Colonic mucosa (tissue), 4 donors: ENCODE measurements around the gene CMSS1. TPM values are rescaled to one million over a fixed set of nuclear protein-coding genes. Genes with fewer than 3 reads are reported as not detected.

ENCODE experiments used
- DNase-seq: peaks from one replicate; pipeline ENCODE4 v3.0.0-alpha.2; 2020
- H3K27ac ChIP-seq: fragments of 200-600 bp; one replicate; pipeline ENCODE4 v1.8.0; 2021
- H3K27me3 ChIP-seq: fragments of 200-600 bp; one replicate; pipeline ENCODE4 v1.8.0; 2021
- H3K36me3 ChIP-seq: fragments of 200-600 bp; one replicate; pipeline ENCODE4 v1.8.0; 2021
- H3K4me1 ChIP-seq: fragments of 200-600 bp; one replicate; pipeline ENCODE4 v1.8.0; 2021; ENCODE audit warnings: mild to moderate bottlenecking
- H3K4me3 ChIP-seq: fragments of 200-600 bp; one replicate; pipeline ENCODE4 v1.8.0; 2021
- H3K9ac ChIP-seq, 2 donors: one replicate each; pipeline ENCODE4 v1.7.0; 2013; ENCODE audit warnings: control low read depth in 2 of 2, low read depth in 2 of 2, low read length in 2 of 2
- H3K9me3 ChIP-seq: fragments of 200-600 bp; one replicate; pipeline ENCODE4 v1.8.0; 2021
- CTCF ChIP-seq: fragments of 200-600 bp; IDR thresholded peaks from one replicate; pipeline ENCODE4 v1.8.0; 2022; ENCODE audit warnings: antibody characterized with exemption, mild to moderate bottlenecking
- intact Hi-C: fragments of 100-400 bp; cut with DNase I; formaldehyde crosslinking; loops from one replicate; pipeline ENCODE4 v1.14.1; 2022
- total RNA-seq, 2 donors: library from RNA; stranded (reverse); fragmentation: NEBNext Ultra II Directional in 1 of 2; extraction: Animal tissue kit (Norgen Biotek cat#: 25700) in 1 of 2; gene quantifications; one replicate each; pipeline ENCODE4 v1.2.1, GENCODE V29; 2021
- donor health status: healthy.
- donor health status: DM: no; HTN: no; CAD: no.
- donor health status: DM: no; HTN: no; CAD: no.

The CMSS1 gene
- total RNA-seq, 2 donors from 2014 or later: 10.7 to 24.7 TPM

DNA sequence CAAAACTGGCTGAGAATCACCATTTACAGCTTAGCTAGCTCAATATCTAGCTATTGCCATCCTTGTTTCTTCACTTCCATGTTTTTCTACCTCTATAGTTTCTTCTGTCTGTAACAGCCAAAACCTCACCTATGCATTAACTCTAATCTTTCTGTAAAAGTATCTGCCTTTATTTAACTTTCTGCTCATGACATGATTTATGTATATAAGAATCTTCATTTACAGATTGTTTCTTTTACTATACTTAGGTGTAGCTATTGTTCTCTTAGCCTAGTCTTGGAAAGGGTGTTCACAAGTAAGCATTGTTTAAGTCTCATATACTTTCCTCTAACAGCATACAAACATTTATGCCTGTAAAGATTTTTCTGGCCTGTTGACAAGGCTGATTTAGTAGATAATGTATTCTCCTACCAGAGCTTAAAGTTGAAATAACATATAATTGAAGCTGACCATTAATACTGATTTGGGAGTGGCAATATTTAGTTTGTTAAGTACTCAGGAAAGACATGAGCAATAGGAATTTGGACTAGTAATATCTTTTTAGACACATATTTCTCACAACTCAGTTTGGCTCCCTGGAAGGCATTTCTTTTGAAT, 287.3 kb downstream of the CMSS1 start:
- H3K9ac ChIP-seq: no peak overlapping the region
- no peak overlapping the region for H3K4me3 ChIP-seq
- no peak overlapping the region for H3K27ac ChIP-seq
- no peak for DNase-seq
- H3K4me1 ChIP-seq: no peaks in the 10 kb centered on the region
- no peaks in the 10 kb centered on the region for H3K9me3 ChIP-seq
- intact Hi-C loops: no loop called here
- H3K36me3 ChIP-seq: no peaks in the 10 kb centered on the region
- no peaks in the 10 kb centered on the region for H3K27me3 ChIP-seq
- TF ChIP-seq CTCF: no peak

DNA sequence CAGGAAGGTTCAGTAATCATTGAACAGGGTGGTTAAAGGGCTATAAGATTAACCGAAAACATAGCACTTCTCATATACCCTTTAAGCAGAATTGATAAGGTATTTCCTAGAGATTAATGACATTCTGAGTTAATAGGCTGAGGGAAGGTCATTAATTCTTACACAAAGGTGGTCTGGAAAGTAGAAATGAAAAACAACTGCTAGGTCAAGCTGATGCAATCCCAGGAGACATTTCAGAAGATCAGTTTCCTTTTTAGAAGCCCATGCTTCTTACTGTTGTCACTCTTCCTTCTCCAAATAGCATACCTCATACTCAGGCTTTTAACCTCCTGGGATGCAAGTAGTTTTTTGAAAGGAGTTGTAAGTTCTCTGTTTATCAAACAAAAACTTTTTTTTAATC, 287.8 kb downstream of the CMSS1 start:
- no peaks in the 10 kb centered on the region for H3K27me3 ChIP-seq
- no peaks in the 10 kb centered on the region for H3K36me3 ChIP-seq
- no peak overlapping the region for H3K4me3 ChIP-seq
- H3K27ac ChIP-seq: no peak overlapping the region
- no peaks in the 10 kb centered on the region for H3K9me3 ChIP-seq
- no peaks in the 10 kb centered on the region for H3K4me1 ChIP-seq
- TF ChIP-seq CTCF: no peak
- H3K9ac ChIP-seq: no peak overlapping the region
- intact Hi-C loops: no loop called here
- DNase-seq: no peak

DNA sequence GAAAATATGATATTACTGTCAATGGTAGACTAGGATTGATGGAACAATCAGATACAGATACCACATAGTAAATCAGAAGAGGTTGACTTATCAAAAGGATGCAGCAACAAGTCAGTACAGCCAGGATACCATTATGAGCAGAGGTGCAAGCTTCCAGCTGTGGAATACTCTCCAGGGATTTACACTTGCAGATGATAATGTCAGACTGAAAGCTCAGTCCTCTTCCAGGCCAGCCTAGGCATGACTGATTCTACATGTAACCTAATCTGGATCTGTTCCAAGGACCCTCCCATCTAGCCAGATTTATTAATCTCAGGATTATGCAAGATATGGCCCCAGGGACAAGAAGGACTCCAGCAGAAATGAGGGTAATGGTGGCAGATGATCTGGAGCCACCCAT, 288.4 kb downstream of the CMSS1 start:
- H3K27me3 ChIP-seq: no peaks in the 10 kb centered on the region
- intact Hi-C loops: no loop called here
- no peaks in the 10 kb centered on the region for H3K4me1 ChIP-seq
- no peak overlapping the region for H3K27ac ChIP-seq
- TF ChIP-seq CTCF: no peak
- no peaks in the 10 kb centered on the region for H3K36me3 ChIP-seq
- H3K9me3 ChIP-seq: no peaks in the 10 kb centered on the region
- no peak overlapping the region for H3K9ac ChIP-seq
- no peak overlapping the region for H3K4me3 ChIP-seq
- no peak for DNase-seq

DNA sequence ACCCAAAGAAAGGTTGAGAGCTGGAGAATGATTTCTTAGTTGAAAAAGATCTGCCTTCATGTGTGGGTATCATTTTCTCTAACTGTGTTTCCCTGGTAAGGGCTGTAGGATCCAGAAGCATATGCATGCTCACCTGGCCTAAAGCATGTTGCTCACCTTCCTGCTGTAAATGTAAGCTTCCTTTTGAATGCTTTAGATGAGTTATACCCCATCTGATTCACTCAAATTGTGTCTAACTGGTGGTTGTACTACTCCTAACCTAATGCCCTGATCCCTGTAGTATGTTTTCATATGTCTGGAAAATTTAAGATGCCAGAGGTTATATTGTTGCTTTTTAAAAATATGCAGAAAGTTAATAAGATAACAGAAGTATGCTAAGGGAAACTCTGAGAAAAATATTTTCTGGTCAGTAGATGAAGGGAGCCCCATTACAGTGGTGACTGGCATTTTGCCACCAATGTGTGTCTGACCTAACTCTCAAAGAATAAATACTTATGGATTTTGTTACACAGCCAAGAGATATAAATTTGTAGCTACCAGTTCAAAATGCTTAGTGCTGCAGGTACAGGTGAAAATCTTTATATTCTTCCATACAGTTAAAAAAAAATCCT, 289.0 kb downstream of the CMSS1 start:
- Histone ChIP-seq H3K27ac (peak overlapping the region; percentile 14), H3K9ac (no peak overlapping the region), H3K36me3 (no peaks in the 10 kb centered on the region), H3K4me3 (no peak overlapping the region), H3K27me3 (no peaks in the 10 kb centered on the region), H3K9me3 (no peaks in the 10 kb centered on the region), H3K4me1 (no peaks in the 10 kb centered on the region)
- intact Hi-C loops: no loop called here
- DNase-seq: no peak
- TF ChIP-seq CTCF: no peak

- H3K9ac ChIP-seq: no peak overlapping the region
These were observed 289.7 kb downstream of the CMSS1 start for GRCh38 chr3:100107221-100107814.

More at GRCh38 chr3:100107221-100107814, 289.7 kb downstream of the CMSS1 start:
- intact Hi-C loops: no loop called here
- Histone ChIP-seq H3K27me3 (no peaks in the 10 kb centered on the region), H3K4me3 (no peak overlapping the region), H3K27ac (peak overlapping the region; percentile 14), H3K9me3 (no peaks in the 10 kb centered on the region), H3K36me3 (no peaks in the 10 kb centered on the region), H3K4me1 (no peaks in the 10 kb centered on the region)
- TF ChIP-seq CTCF: no peak
- DNase-seq: no peak
